ENCODE measurements around the gene S100P.

The S100P gene

GRCh38 chr4:6733358-6734164 lies 39.9 kb downstream of the S100P start:
- no peak overlapping the region for H3K4me3 ChIP-seq (ENCODE audit: low read depth, low read length)
- no peak for TF ChIP-seq CTCF (IDR thresholded peaks at IDR 0.05; ENCODE audit: low read depth, low read length)

GRCh38 chr4:6734165-6734786 lies 40.6 kb downstream of the S100P start:
- H3K4me3 ChIP-seq (ENCODE audit: low read depth, low read length): no peak overlapping the region
- TF ChIP-seq CTCF (IDR thresholded peaks at IDR 0.05; ENCODE audit: low read depth, low read length): no peak

- no peak overlapping the region for H3K4me3 ChIP-seq (ENCODE audit: low read depth, low read length)
- TF ChIP-seq CTCF (IDR thresholded peaks at IDR 0.05; ENCODE audit: low read depth, low read length): no peak
These were observed 46.2 kb downstream of the S100P start for GRCh38 chr4:6739920-6740319.

GRCh38 chr4:6740347-6740746 lies 46.7 kb downstream of the S100P start:
- no peak overlapping the region for H3K4me3 ChIP-seq (ENCODE audit: low read depth, low read length)
- no peak for TF ChIP-seq CTCF (IDR thresholded peaks at IDR 0.05; ENCODE audit: low read depth, low read length)

- no peak overlapping the region for H3K4me3 ChIP-seq (ENCODE audit: low read depth, low read length)
- no peak for TF ChIP-seq CTCF (IDR thresholded peaks at IDR 0.05; ENCODE audit: low read depth, low read length)
These were observed 48.8 kb downstream of the S100P start for GRCh38 chr4:6742507-6742906.

- no peak overlapping the region for H3K4me3 ChIP-seq (ENCODE audit: low read depth, low read length)
- no peak for TF ChIP-seq CTCF (IDR thresholded peaks at IDR 0.05; ENCODE audit: low read depth, low read length)
These were observed 49.3 kb downstream of the S100P start for GRCh38 chr4:6742989-6743388.

Measured in WI38 (cell line).